OCI-LY7 (cell line): ENCODE results near the gene ENG. TPM values are rescaled to one million over a fixed set of nuclear protein-coding genes. Genes with fewer than 3 reads are reported as not detected.

Source experiments
- BruUV-seq: library from RNA; stranded (reverse); fragments of 400-500 nt; replicated peaks from 2 replicates; lab custom pipeline; 2021; lab: Mats Ljungman, UMichigan
- CTCF ChIA-PET: fragments of 300-600 bp; sonication (Branson Sonifier 250); formaldehyde crosslinking; loops from one replicate; lab custom pipeline; 2022; ENCODE audit warnings: antibody characterized with exemption; ENCODE audit not compliant: unreplicated experiment; lab: Charles Lee
- POLR2A ChIA-PET: fragments of 300-600 bp; sonication (Branson Sonifier 250); formaldehyde crosslinking; loops from one replicate; lab custom pipeline; 2022; ENCODE audit warnings: antibody characterized with exemption; lab: Charles Lee
- DNase-seq: peaks from one replicate; pipeline ENCODE4 v3.0.0-alpha.2; 2015; ENCODE audit warnings: low spot score
- H2AFZ ChIP-seq: fragments of 200-600 bp; sonication (generic), shearing (Covaris generic); 2 replicates; pipeline ENCODE4 v1.6.1; 2014; ENCODE audit warnings: mild to moderate bottlenecking, antibody characterized with exemption, low read length, moderate library complexity
- H3K27ac ChIP-seq: fragments of 200-600 bp; sonication (generic); 2 replicates; pipeline ENCODE4 v1.5.1; 2014; ENCODE audit warnings: mixed run types, low read depth, mild to moderate bottlenecking, moderate library complexity, low read length, inconsistent platforms; ENCODE audit not compliant: poor library complexity, severe bottlenecking
- H3K36me3 ChIP-seq: fragments of 200-600 bp; sonication (generic); 2 replicates; pipeline ENCODE4 v1.6.1; 2014; ENCODE audit warnings: mild to moderate bottlenecking, antibody characterized with exemption, low read length, moderate library complexity, mixed read lengths; ENCODE audit not compliant: insufficient read depth
- H3K4me1 ChIP-seq: fragments of 200-600 bp; sonication (generic); 2 replicates; pipeline ENCODE4 v1.5.1; 2014; ENCODE audit warnings: mild to moderate bottlenecking, low read length; ENCODE audit not compliant: insufficient read depth, poor library complexity, severe bottlenecking
- H3K4me2 ChIP-seq: fragments of 200-600 bp; sonication (generic); 2 replicates; pipeline ENCODE4 v1.6.1; 2014; ENCODE audit warnings: mild to moderate bottlenecking, low read length
- H3K4me3 ChIP-seq: fragments of 200-600 bp; sonication (generic); 2 replicates; pipeline ENCODE4 v1.5.1; 2014; ENCODE audit warnings: mild to moderate bottlenecking, low read depth, low read length; ENCODE audit not compliant: poor library complexity, severe bottlenecking
- H3K79me2 ChIP-seq: fragments of 200-600 bp; sonication (generic); 2 replicates; pipeline ENCODE4 v1.6.1; 2016; ENCODE audit warnings: low read depth, mild to moderate bottlenecking, low read length, moderate library complexity, mixed read lengths; ENCODE audit not compliant: insufficient read depth
- H3K9me2 ChIP-seq: fragments of 200-600 bp; sonication (generic); 2 replicates; pipeline ENCODE4 v1.6.1; 2016; ENCODE audit warnings: mild to moderate bottlenecking, low read length, mixed read lengths; ENCODE audit not compliant: insufficient read depth
- H3K9me3 ChIP-seq: fragments of 200-600 bp; sonication (generic); 2 replicates; pipeline ENCODE4 v1.6.1; 2014; ENCODE audit warnings: mild to moderate bottlenecking, mixed run types, low read length, mixed read lengths
- H4K20me1 ChIP-seq: fragments of 200-600 bp; sonication (generic); 2 replicates; pipeline ENCODE4 v1.6.1; 2014; ENCODE audit warnings: mild to moderate bottlenecking, antibody characterized with exemption, low read length, moderate library complexity, mixed read lengths; ENCODE audit not compliant: insufficient read depth
- EZH2phosphoT487 ChIP-seq: fragments of 200-600 bp; sonication (generic); IDR thresholded peaks from 2 replicates; pipeline ENCODE4 v1.6.1; 2018; ENCODE audit warnings: low read depth, borderline replicate concordance, mild to moderate bottlenecking, mixed run types, antibody characterized with exemption, low read length, moderate library complexity, mixed read lengths
- intact Hi-C: fragments of 100-400 bp; cut with micrococcal nuclease; formaldehyde crosslinking; loops from one replicate; pipeline ENCODE4 v1.10.0; 2022; ENCODE audit not compliant: unreplicated experiment
- total RNA-seq, 2 experiments: library from RNA; depleted of rRNA in 1 of 2; stranded (reverse); fragments of >200 nt in 1 of 2; shearing (Covaris generic) in 1 of 2; gene quantifications; 2 replicates each; pipeline ENCODE4 v1.2.3, GENCODE V29; 2014 to 2022
- TF ChIP-seq, protein P1 (sequence below): fragments of 200-600 bp; sonication (generic); conservative IDR thresholded peaks from 2 replicates; pipeline ENCODE4 v1.5.1; 2014; ENCODE audit warnings: mild to moderate bottlenecking, antibody characterized with exemption, low read length, moderate library complexity, mixed read lengths

ENG gene
- total RNA-seq, 2 experiments from 2014 or later, result not detected

DNA sequence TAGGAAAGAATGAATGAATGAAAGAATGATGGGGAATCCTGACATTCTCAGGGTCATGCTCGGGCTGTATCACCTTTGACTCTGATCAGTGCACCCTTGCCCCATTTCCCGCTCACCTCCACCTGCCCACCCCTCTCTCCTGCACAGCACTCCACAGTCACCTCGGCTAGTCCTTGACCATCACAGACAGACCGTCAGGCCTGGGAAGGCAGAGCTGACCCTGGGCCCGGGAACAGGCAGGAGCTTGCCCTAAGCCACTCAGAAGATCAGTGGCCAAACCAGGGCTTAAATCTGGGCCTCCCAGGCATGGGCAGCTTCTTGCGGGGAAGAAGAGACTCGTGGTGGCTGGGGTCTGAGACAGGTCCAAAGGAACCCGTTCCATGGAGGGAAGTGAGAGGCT, 41.4 kb upstream of the ENG start:
- Histone ChIP-seq H3K4me2 (no peak overlapping the region), H3K4me3 (no peak overlapping the region), H3K36me3 (peaks cover 58% of the 10 kb centered on the region), H2AFZ (no peak overlapping the region), H3K27ac (no peak overlapping the region), H4K20me1 (0 out of 2 replicates have a peak, but pooled peaks cover 3% of the 10 kb centered on the region), H3K9me3 (0 out of 2 replicates have a peak, but pooled peaks cover 20% of the 10 kb centered on the region), H3K79me2 (no peaks in the 10 kb centered on the region), H3K9me2 (no peaks in the 10 kb centered on the region), H3K4me1 (peaks cover 32% of the 10 kb centered on the region)
- ChIA-PET POLR2A (no interaction called here), CTCF (no interaction called here)
- no peak for DNase-seq
- no peak for TF ChIP-seq EZH2phosphoT487
- TF ChIP-seq, protein P1, sequence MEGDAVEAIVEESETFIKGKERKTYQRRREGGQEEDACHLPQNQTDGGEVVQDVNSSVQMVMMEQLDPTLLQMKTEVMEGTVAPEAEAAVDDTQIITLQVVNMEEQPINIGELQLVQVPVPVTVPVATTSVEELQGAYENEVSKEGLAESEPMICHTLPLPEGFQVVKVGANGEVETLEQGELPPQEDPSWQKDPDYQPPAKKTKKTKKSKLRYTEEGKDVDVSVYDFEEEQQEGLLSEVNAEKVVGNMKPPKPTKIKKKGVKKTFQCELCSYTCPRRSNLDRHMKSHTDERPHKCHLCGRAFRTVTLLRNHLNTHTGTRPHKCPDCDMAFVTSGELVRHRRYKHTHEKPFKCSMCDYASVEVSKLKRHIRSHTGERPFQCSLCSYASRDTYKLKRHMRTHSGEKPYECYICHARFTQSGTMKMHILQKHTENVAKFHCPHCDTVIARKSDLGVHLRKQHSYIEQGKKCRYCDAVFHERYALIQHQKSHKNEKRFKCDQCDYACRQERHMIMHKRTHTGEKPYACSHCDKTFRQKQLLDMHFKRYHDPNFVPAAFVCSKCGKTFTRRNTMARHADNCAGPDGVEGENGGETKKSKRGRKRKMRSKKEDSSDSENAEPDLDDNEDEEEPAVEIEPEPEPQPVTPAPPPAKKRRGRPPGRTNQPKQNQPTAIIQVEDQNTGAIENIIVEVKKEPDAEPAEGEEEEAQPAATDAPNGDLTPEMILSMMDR, result no peak
- intact Hi-C loops, result no loop called here
- BruUV-seq, result no TSS peak

- ChIA-PET CTCF (interaction anchor here (0.6 kb wide), 1 partner anchor 207 kb away, joined by 3 read pairs; no protein-coding TSS in a partner anchor), POLR2A (no interaction called here)
- Histone ChIP-seq H3K4me3 (no peak overlapping the region), H3K4me2 (no peak overlapping the region), H3K9me2 (no peaks in the 10 kb centered on the region), H3K9me3 (0 out of 2 replicates have a peak, but pooled peaks cover 20% of the 10 kb centered on the region), H3K4me1 (peaks cover 16% of the 10 kb centered on the region), H3K79me2 (no peaks in the 10 kb centered on the region), H4K20me1 (0 out of 2 replicates have a peak, but pooled peaks cover 3% of the 10 kb centered on the region), H2AFZ (no peak overlapping the region), H3K27ac (no peak overlapping the region), H3K36me3 (peaks cover 77% of the 10 kb centered on the region)
- BruUV-seq, result no TSS peak
- TF ChIP-seq, protein P1, result no peak
- TF ChIP-seq EZH2phosphoT487, result no peak
- DNase-seq, result no peak
- intact Hi-C loops, result no loop called here
Measured at GRCh38 chr9:127893392-127893791, 38.9 kb upstream of the ENG start.

GRCh38 chr9:127892831-127893230, 38.4 kb upstream of the ENG start:
- DNase-seq, result no peak
- no peaks in the 10 kb centered on the region for H3K9me2 ChIP-seq
- H3K4me2 ChIP-seq, result no peak overlapping the region
- peaks cover 13% of the 10 kb centered on the region for H3K4me1 ChIP-seq
- ChIA-PET CTCF (no interaction called here), POLR2A (no interaction called here)
- H2AFZ ChIP-seq, result no peak overlapping the region
- intact Hi-C loops, result no loop called here
- BruUV-seq, result no TSS peak
- peaks cover 80% of the 10 kb centered on the region for H3K36me3 ChIP-seq
- 0 out of 2 replicates have a peak, but pooled peaks cover 20% of the 10 kb centered on the region for H3K9me3 ChIP-seq
- no peak overlapping the region for H3K27ac ChIP-seq
- H3K4me3 ChIP-seq, result no peak overlapping the region
- TF ChIP-seq, protein P1, result no peak
- no peak for TF ChIP-seq EZH2phosphoT487
- H4K20me1 ChIP-seq, result 0 out of 2 replicates have a peak, but pooled peaks cover 3% of the 10 kb centered on the region
- no peaks in the 10 kb centered on the region for H3K79me2 ChIP-seq
